Measurements from ENCODE around the gene RBKS.
"Not testable (repeated sequence)": the region's sequence is repeated elsewhere in the genome, so short reads cannot be mapped to it uniquely, and the experiment has no call there.

RBKS gene

GRCh38 chr2:27904405-27904665, 14.1 kb upstream of the RBKS start:
- DNase-seq (ENCODE audit: low read depth) = no peak

DNA sequence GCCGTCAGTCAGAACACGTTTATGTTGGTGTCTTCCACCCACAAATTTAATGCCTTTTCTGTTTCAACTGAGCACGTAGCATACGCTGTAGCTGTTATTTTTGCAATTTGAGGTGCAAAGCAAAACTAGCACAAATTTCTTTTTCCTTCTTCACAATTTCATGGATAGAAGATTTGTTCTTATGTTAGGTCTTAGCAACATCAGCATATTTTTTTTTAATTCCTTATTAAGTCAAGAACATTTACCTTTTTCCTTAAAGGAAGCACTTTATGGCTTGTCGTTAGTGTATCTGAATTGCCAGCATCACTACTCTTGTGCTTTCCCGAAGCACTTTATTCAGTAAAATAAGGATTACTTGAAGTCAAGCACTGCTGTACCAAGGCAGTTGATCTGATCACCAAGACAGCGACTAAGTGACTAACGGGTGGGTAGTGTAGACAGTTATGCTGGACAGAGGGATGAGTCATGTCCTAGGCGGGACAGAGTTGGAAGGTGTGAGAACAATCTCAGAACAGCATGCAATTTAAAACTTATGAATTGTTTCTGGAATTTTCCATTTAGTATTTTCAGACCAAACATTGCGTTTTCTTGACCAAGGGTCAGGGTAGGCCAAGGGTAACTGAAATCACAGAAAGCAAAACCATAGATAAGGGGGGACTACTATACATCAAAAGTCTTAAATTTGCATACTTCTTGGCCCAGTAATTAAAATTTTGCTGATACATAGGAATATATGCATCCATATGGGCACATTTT, 13.6 kb upstream of the RBKS start:
- no peak for DNase-seq (ENCODE audit: low read depth)

- no peak for DNase-seq (ENCODE audit: low read depth)
Observed at GRCh38 chr2:27903018-27903417, 12.8 kb upstream of the RBKS start.

DNA sequence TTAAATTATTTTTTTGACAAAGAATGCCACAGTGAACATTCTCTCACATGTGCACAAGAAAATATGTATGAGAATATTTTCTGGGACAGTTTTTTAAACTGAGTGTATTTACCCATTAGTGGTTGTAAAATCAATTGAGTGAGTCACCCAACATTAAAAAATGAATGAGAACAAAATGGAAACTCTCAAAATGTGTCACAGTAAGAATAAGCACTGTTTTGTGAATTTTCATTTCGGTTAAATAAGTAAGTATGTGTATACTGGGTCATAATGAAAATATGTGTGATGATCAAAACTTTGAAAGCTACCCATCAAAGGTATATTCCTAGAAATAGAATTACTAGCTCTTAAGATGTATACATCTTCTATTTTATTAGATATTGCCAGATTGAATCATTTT, 11.9 kb upstream of the RBKS start:
- DNase-seq (ENCODE audit: low read depth) = no peak

GRCh38 chr2:27901234-27901633, 11.0 kb upstream of the RBKS start:
- DNase-seq (ENCODE audit: low read depth) = no peak

DNA sequence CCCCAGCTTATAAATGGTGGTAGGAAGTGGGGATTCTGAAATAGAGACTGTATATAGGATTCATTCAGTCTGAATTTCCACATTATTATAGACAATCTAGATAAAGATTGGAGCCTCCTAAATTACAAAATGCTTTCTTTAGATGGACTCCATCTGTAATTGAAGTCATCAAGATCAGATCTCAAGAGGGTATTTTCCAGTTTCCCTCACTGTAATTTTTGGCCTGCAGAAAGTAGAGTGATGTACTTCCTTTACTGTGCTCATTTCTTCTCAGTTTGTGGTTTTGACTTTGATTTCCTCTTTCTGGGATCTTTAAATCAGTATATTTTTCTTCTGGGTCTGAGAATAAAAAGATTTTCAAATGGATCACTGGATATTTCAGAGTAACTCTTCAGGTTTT, 7.5 kb upstream of the RBKS start:
- no peak for DNase-seq (ENCODE audit: low read depth)

DNA sequence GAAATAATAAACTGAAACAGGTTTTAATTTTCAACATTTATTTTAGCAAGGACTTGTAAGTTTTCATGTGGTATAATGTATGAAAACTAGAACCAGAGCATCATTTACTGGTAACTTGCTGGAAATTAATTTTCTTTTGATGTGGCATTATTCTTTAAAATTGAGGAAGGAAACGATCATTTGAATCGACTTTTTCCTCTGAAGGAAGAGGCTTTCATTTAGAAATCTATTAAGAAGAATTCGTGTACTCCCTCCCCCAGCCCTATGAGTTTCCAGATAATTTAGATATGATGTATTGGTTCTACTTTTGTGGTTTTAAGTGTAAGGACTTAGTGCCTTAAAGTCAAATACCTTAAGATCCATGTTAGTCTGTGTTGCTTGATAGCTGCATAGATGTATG, 2.8 kb upstream of the RBKS start:
- DNase-seq (ENCODE audit: low read depth) = no peak

GRCh38 chr2:27891673-27892105, 1.5 kb upstream of the RBKS start:
- no peak for DNase-seq (ENCODE audit: low read depth)

DNA sequence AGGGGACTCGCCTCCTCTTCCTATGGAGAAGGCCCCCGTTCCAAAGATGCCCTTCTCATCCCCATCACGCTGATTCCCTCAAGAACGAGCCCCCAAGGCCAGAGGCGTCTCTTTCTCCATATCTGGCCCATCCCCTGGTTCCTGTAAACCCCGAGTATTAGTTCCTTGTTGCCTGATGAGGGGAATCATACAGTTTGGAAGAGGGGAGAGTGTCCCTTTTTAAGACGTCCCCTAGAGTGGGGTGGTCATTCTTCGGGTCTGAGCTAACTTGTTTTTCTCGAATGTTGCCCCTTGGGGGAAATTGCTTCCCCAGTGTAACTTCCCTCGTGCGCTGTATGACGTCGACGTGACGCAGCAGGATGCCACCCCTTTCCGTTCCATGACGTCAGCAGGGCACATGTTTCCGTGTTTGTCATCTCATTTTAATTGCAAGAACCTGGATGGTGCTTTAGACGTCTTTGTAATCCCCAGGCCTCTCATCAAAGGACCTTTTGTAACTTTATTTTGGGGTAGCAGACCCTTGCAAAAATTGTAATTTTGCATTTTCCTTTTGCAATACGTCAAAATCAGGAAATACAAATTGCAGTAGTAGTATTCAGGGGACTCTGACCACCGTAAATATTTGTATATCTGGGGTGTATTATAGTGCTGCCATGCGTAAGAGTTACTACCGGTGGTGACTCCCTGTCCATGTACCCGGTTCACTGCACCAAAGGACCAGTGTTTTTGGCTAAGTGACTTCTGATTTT, 911 bp upstream of the RBKS start:
- peak; percentile 87 for DNase-seq (ENCODE audit: low read depth)

GRCh38 chr2:27889774-27890145, 427 bp downstream of the RBKS start:
- DNase-seq (ENCODE audit: low read depth) = no peak

GRCh38 chr2:27888790-27889189, 1.4 kb downstream of the RBKS start:
- DNase-seq (ENCODE audit: low read depth) = no peak

DNA sequence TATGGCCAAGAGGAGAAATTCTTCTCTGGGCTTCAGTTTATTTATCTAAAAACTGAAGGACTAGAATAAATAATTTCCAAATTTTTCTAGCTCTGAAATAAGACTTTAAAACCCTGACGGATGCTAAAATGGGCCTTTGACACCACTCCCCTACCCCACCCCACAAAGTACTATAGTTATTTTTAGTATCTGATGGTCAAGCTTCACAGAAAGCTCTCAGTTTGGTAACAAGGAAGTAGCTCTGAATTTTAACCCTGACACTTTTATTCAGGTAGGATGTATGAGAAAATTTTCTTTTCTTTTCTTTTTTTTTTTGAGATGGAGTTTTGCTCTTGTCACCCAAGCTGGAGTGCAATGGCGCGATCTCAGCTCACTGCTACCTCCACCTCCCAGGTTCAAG, 2.4 kb downstream of the RBKS start:
- no peak for DNase-seq (ENCODE audit: low read depth)

GRCh38 chr2:27887111-27887510, 3.1 kb downstream of the RBKS start:
- no peak for DNase-seq (ENCODE audit: low read depth)

DNA sequence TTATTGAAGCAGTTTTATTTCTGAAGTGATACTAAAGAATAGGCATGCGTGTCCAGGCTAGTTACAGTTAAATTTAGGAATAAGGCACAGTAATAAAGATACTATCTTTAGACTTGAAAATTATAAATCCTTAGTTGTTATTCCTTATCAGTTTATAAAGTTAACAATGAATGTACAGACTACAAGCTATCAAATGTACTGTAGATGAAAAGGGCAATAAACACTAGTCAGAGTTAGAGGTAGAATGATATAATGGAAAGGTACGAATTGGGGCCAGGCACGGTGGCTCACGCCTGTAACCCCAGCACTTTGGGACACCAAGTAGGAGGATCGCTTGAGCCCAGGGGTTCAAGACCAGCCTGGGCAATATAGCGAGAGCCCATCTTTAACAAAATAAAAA, 3.9 kb downstream of the RBKS start:
- DNase-seq (ENCODE audit: low read depth) = no peak

GRCh38 chr2:27885661-27886060, 4.5 kb downstream of the RBKS start:
- no peak for DNase-seq (ENCODE audit: low read depth)

- DNase-seq (ENCODE audit: low read depth) = no peak
Observed at GRCh38 chr2:27885234-27885633, 5.0 kb downstream of the RBKS start.

GRCh38 chr2:27884601-27885000, 5.6 kb downstream of the RBKS start:
- DNase-seq (ENCODE audit: low read depth) = no peak

- DNase-seq (ENCODE audit: low read depth) = not testable (repeated sequence)
Observed at GRCh38 chr2:27882584-27882922, 7.6 kb downstream of the RBKS start.

- not testable (repeated sequence) for DNase-seq (ENCODE audit: low read depth)
Observed at GRCh38 chr2:27881815-27882583, 8.2 kb downstream of the RBKS start.

- no peak for DNase-seq (ENCODE audit: low read depth)
Observed at GRCh38 chr2:27878825-27879224, 11.4 kb downstream of the RBKS start.

GRCh38 chr2:27875089-27875881, 14.9 kb downstream of the RBKS start:
- DNase-seq (ENCODE audit: low read depth) = no peak

- DNase-seq (ENCODE audit: low read depth) = no peak
Observed at GRCh38 chr2:27873091-27873490, 17.1 kb downstream of the RBKS start.

GRCh38 chr2:27871802-27872201, 18.4 kb downstream of the RBKS start:
- DNase-seq (ENCODE audit: low read depth) = no peak
